SH-SY5Y (cell line): Measurements from ENCODE around the gene MET.

ENCODE experiments used
- GATA2 ChIP-seq: IDR thresholded peaks from 2 replicates; pipeline ENCODE4 v1.6.1; 2011; ENCODE audit warnings: mild to moderate bottlenecking, low read depth, low read length
- GATA3 ChIP-seq: IDR thresholded peaks from 2 replicates; pipeline ENCODE4 v1.6.1; 2011; ENCODE audit warnings: low read depth, mild to moderate bottlenecking, low read length, moderate library complexity

GRCh38 chr7:116752305-116753074 lies 80.5 kb downstream of the MET start:
- TF ChIP-seq GATA3 (no peak), GATA2 (no peak)
